ENCODE measurements around the gene LBX2. TPM values are rescaled to one million over a fixed set of nuclear protein-coding genes. Genes with fewer than 3 reads are reported as not detected.
"Not testable (repeated sequence)": the region's sequence is repeated elsewhere in the genome, so short reads cannot be mapped to it uniquely, and the experiment has no call there.

Gene LBX2
- total RNA-seq, 4 donors from 2014 or later: 0.50 to 2.6 (median 1.9) TPM; not detected in 1

- no peaks in the 10 kb centered on the region for H3K9me3 ChIP-seq
- no peaks in the 10 kb centered on the region for H3K27me3 ChIP-seq
- 1 to 2% methylated on average over 41 of the region's 66 CpGs for WGBS, 2 donors
- peaks cover 5 to 16% of the 10 kb centered on the region in 2 donors for H3K4me1 ChIP-seq
- peak within 1 kb of the TSS; percentile 82 to 86 (median 83) for H3K27ac ChIP-seq
- intact Hi-C loops (cut with DNase I): no loop called here
- H3K4me3 ChIP-seq (replicated peaks in 1 of 3): peak within 1 kb of the TSS; percentile 4 to 78 (median 35)
- peak; percentile 93 to 95 for DNase-seq
- peaks cover 14 to 16% of the 10 kb centered on the region in 2 donors for H3K36me3 ChIP-seq
- TF ChIP-seq CTCF (IDR thresholded peaks at IDR 0.05) (no peak), POLR2A (IDR thresholded peaks at IDR 0.05) (peak in 1 of 2 donors; percentile 80)
Measured at GRCh38 chr2:74472086-74472944, 27.1 kb downstream of the LBX2 start, which contains the start of gene MRPL53. Gene MRPL53 (minus strand): TSS chr2:74472680. CDS start chr2:74472660, 20 bp downstream.

- Histone ChIP-seq H3K9me3 (no peaks in the 10 kb centered on the region), H3K27me3 (no peaks in the 10 kb centered on the region), H3K27ac (peak overlapping the region; percentile 82 to 86 (median 83)), H3K4me1 (peaks cover 5 to 16% of the 10 kb centered on the region in 2 donors), H3K4me3 (replicated peaks in 1 of 3) (peak overlapping the region; percentile 4 to 78 (median 35)), H3K36me3 (peaks cover 14 to 16% of the 10 kb centered on the region in 2 donors)
- DNase-seq: peak in 1 of 2 donors; percentile 6
- WGBS, 2 donors: 62 to 66% methylated on average over 16 of the region's 16 CpGs
- TF ChIP-seq POLR2A (IDR thresholded peaks at IDR 0.05): no peak
- no peak for TF ChIP-seq CTCF (IDR thresholded peaks at IDR 0.05)
- intact Hi-C loops (cut with DNase I): no loop called here
Measured at GRCh38 chr2:74471332-74472065, 27.9 kb downstream of the LBX2 start.

GRCh38 chr2:74470742-74471141 is 28.7 kb downstream of the LBX2 start:
- DNase-seq; H3K27me3 ChIP-seq; intact Hi-C loops (cut with DNase I); H3K9me3 ChIP-seq; H3K27ac ChIP-seq; H3K4me3 ChIP-seq (replicated peaks in 1 of 3): not testable (repeated sequence)
- WGBS, 2 donors: 91 to 99% methylated on average over 12 of the region's 12 CpGs
- Histone ChIP-seq H3K36me3 (peaks cover 14 to 16% of the 10 kb centered on the region in 2 donors), H3K4me1 (peaks cover 7 to 16% of the 10 kb centered on the region in 2 donors)

GRCh38 chr2:74464406-74464805 is 35.0 kb downstream of the LBX2 start:
- intact Hi-C loops (cut with DNase I): no loop called here
- 4 to 8% methylated on average over 2 to 13 of the region's 13 CpGs for WGBS, 2 donors
- TF ChIP-seq CTCF (IDR thresholded peaks at IDR 0.05): no peak

GRCh38 chr2:74462786-74463105 is 36.7 kb downstream of the LBX2 start:
- TF ChIP-seq POLR2A (IDR thresholded peaks at IDR 0.05) (no peak), CTCF (IDR thresholded peaks at IDR 0.05) (no peak)
- Histone ChIP-seq H3K27me3 (no peaks in the 10 kb centered on the region), H3K4me1 (peaks cover 18% of the 10 kb centered on the region in 2 donors), H3K4me3 (replicated peaks in 1 of 3) (no peak overlapping the region), H3K27ac (no peak overlapping the region), H3K36me3 (peaks cover 7 to 12% of the 10 kb centered on the region in 2 donors), H3K9me3 (no peaks in the 10 kb centered on the region)
- no peak for DNase-seq
- 76 to 77% methylated on average over 4 of the region's 4 CpGs for WGBS, 2 donors
- intact Hi-C loops (cut with DNase I): no loop called here

More at GRCh38 chr2:74464406-74464805, 35.0 kb downstream of the LBX2 start:
- DNase-seq: peak in 1 of 2 donors; percentile 8
- H3K27ac ChIP-seq: peak overlapping the region in 2 of 3 donors; percentile 16 to 67
- no peaks in the 10 kb centered on the region for H3K27me3 ChIP-seq
- peaks cover 7 to 12% of the 10 kb centered on the region in 2 donors for H3K36me3 ChIP-seq
- peak overlapping the region; percentile 22 to 94 (median 91) for H3K4me3 ChIP-seq (replicated peaks in 1 of 3)
- H3K4me1 ChIP-seq: peaks cover 12 to 13% of the 10 kb centered on the region in 2 donors
- no peaks in the 10 kb centered on the region for H3K9me3 ChIP-seq

All from thyroid gland (tissue), 4 donors.